Prostate gland (tissue), 2 donors: Measurements from ENCODE around the gene CES1.

Source experiments
- POLR2A ChIP-seq: fragments of 450-650 bp; IDR thresholded peaks from one replicate; pipeline ENCODE4 v1.6.1; 2016; ENCODE audit warnings: antibody characterized with exemption, mild to moderate bottlenecking
- TF ChIP-seq, protein P1 (sequence below), 4 experiments: fragments of 200-600 bp in 2 of 4; fragments of 450-650 bp in 2 of 4; sonication (generic) in 2 of 4; IDR thresholded peaks; 1 replicate in 3 of 4; 2 replicates in 1 of 4; pipeline ENCODE4 v1.5.1; 2016 to 2019; ENCODE audit warnings: antibody characterized with exemption in 4 of 4, mild to moderate bottlenecking in 2 of 4, moderate library complexity in 2 of 4

- TF ChIP-seq, protein P1, sequence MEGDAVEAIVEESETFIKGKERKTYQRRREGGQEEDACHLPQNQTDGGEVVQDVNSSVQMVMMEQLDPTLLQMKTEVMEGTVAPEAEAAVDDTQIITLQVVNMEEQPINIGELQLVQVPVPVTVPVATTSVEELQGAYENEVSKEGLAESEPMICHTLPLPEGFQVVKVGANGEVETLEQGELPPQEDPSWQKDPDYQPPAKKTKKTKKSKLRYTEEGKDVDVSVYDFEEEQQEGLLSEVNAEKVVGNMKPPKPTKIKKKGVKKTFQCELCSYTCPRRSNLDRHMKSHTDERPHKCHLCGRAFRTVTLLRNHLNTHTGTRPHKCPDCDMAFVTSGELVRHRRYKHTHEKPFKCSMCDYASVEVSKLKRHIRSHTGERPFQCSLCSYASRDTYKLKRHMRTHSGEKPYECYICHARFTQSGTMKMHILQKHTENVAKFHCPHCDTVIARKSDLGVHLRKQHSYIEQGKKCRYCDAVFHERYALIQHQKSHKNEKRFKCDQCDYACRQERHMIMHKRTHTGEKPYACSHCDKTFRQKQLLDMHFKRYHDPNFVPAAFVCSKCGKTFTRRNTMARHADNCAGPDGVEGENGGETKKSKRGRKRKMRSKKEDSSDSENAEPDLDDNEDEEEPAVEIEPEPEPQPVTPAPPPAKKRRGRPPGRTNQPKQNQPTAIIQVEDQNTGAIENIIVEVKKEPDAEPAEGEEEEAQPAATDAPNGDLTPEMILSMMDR (IDR thresholded peaks at IDR 0.05): no peak
- no peak for TF ChIP-seq POLR2A
Observed at GRCh38 chr16:55811811-55812210, 21.1 kb downstream of the CES1 start.
